HepG2 (cell line): ENCODE measurements around the gene CPEB3. TPM values are rescaled to one million over a fixed set of nuclear protein-coding genes. Genes with fewer than 3 reads are reported as not detected.

ENCODE experiments used
- BRCA1 ChIP-seq: sonication (generic); formaldehyde crosslinking; IDR thresholded peaks from 2 replicates; pipeline ENCODE4 v1.4.0; 2020; ENCODE audit warnings: missing genetic modification reagents
- HNF1B ChIP-seq: sonication (generic); formaldehyde crosslinking; IDR thresholded peaks from 2 replicates; pipeline ENCODE4 v1.5.1; 2020; ENCODE audit warnings: mild to moderate bottlenecking, moderate library complexity, missing genetic modification reagents
- JUNB ChIP-seq: sonication (generic); formaldehyde crosslinking; IDR thresholded peaks from 2 replicates; pipeline ENCODE4 v1.8.0; 2022; ENCODE audit warnings: missing genetic modification reagents, mild to moderate bottlenecking, borderline replicate concordance
- KDM6A ChIP-seq: IDR thresholded peaks from 2 replicates; pipeline ENCODE4 v1.6.1; 2016; ENCODE audit warnings: low read depth
- MAFF ChIP-seq: IDR thresholded peaks from 2 replicates; pipeline ENCODE4 v1.6.1; 2011; ENCODE audit warnings: low read depth, low read length, improper control_type of control experiment
- NCOA2 ChIP-seq: sonication (generic); formaldehyde crosslinking; IDR thresholded peaks from 2 replicates; pipeline ENCODE4 v1.8.0; 2022; ENCODE audit warnings: inconsistent platforms
- PHB2 ChIP-seq: fragments of 450-650 bp; IDR thresholded peaks from 2 replicates; pipeline ENCODE4 v1.6.1; 2018; ENCODE audit not compliant: partially characterized antibody
- PITX1 ChIP-seq: sonication (generic); formaldehyde crosslinking; IDR thresholded peaks from 2 replicates; pipeline ENCODE4 v1.5.1; 2020; ENCODE audit warnings: mild to moderate bottlenecking, missing genetic modification reagents
- RXRA ChIP-seq: sonication (generic); formaldehyde crosslinking; IDR thresholded peaks from 2 replicates; pipeline ENCODE4 v1.5.1; 2020; ENCODE audit warnings: missing genetic modification reagents
- SAP130 ChIP-seq: IDR thresholded peaks from 2 replicates; pipeline ENCODE4 v1.6.1; 2016; ENCODE audit warnings: low read depth
- TGIF2 ChIP-seq: IDR thresholded peaks from 2 replicates; pipeline ENCODE4 v1.6.1; 2016; ENCODE audit warnings: control low read depth, missing compliant biosample characterization
- YY1 ChIP-seq: IDR thresholded peaks from 2 replicates; pipeline ENCODE4 v1.6.1; 2011; ENCODE audit warnings: low read length, low read depth, moderate library complexity, mild to moderate bottlenecking; ENCODE audit not compliant: insufficient read depth, insufficient replicate concordance
- ZFP62 ChIP-seq: sonication (generic); formaldehyde crosslinking; IDR thresholded peaks from 2 replicates; pipeline ENCODE4 v1.4.0; 2020; ENCODE audit warnings: missing genetic modification reagents
- ZNF232 ChIP-seq: sonication (generic); formaldehyde crosslinking; IDR thresholded peaks from 2 replicates; pipeline ENCODE4 v1.4.0; 2020; ENCODE audit warnings: missing genetic modification reagents, borderline replicate concordance
- ZNF280B ChIP-seq: sonication (generic); formaldehyde crosslinking; IDR thresholded peaks from 2 replicates; pipeline ENCODE4 v1.5.0; 2020; ENCODE audit warnings: missing genetic modification reagents, mild to moderate bottlenecking, borderline replicate concordance
- ZNF549 ChIP-seq: sonication (generic); formaldehyde crosslinking; IDR thresholded peaks from 2 replicates; pipeline ENCODE4 v1.5.0; 2020; ENCODE audit warnings: missing genetic modification reagents
- ZNF598 ChIP-seq: sonication (generic); formaldehyde crosslinking; IDR thresholded peaks from 2 replicates; pipeline ENCODE4 v1.5.1; 2020; ENCODE audit warnings: mild to moderate bottlenecking, missing genetic modification reagents, borderline replicate concordance
- ZNF605 ChIP-seq: sonication (generic); formaldehyde crosslinking; IDR thresholded peaks from 2 replicates; pipeline ENCODE4 v1.8.0; 2022; ENCODE audit warnings: mild to moderate bottlenecking, missing genetic modification reagents
- ZNF781 ChIP-seq: sonication (generic); formaldehyde crosslinking; IDR thresholded peaks from 2 replicates; pipeline ENCODE4 v1.5.1; 2020; ENCODE audit warnings: borderline replicate concordance, mild to moderate bottlenecking, missing genetic modification reagents; ENCODE audit errors: not compliant biosample characterization
- ZNF891 ChIP-seq: sonication (generic); formaldehyde crosslinking; IDR thresholded peaks from 2 replicates; pipeline ENCODE4 v1.5.0; 2020; ENCODE audit warnings: mild to moderate bottlenecking, missing genetic modification reagents
- ZSCAN31 ChIP-seq: sonication (generic); formaldehyde crosslinking; IDR thresholded peaks from 2 replicates; pipeline ENCODE4 v1.5.0; 2020; ENCODE audit warnings: low read depth, mild to moderate bottlenecking, missing genetic modification reagents
- polyA plus RNA-seq, 8 experiments: library from polyadenylated mRNA; depleted of rRNA in 3 of 8; stranded (reverse) in 7 of 8; unstranded in 1 of 8; fragments of >200 nt; fragmentation: Illumina TruSeq in 4 of 8; extraction: Trizol in 4 of 8; gene quantifications; 2 replicates each; pipeline versions ENCODE4 v1.2.1 to v1.2.3, GENCODE V29; 2011 to 2016; ENCODE audit warnings: low read depth in 4 of 8, missing spikeins in 1 of 8, mixed read lengths in 1 of 8; ENCODE audit not compliant: insufficient read depth in 1 of 8
- total RNA-seq, 5 experiments: library from RNA; depleted of rRNA; stranded (reverse); fragments of >200 nt; fragmentation: Illumina TruSeq; extraction: Trizol; gene quantifications; 2 replicates each; pipeline ENCODE4 v1.2.3, GENCODE V29; 2016; ENCODE audit warnings: low read depth in 1 of 5
- TF ChIP-seq, protein P1 (sequence below): sonication (generic); formaldehyde crosslinking; IDR thresholded peaks from 2 replicates; pipeline ENCODE4 v1.5.0; 2020; ENCODE audit warnings: mild to moderate bottlenecking, missing genetic modification reagents
- TF ChIP-seq, protein P2 (sequence below): sonication (generic); formaldehyde crosslinking; IDR thresholded peaks from 2 replicates; pipeline ENCODE4 v1.5.0; 2020; ENCODE audit warnings: mild to moderate bottlenecking, missing genetic modification reagents

The CPEB3 gene
- total and polyA plus RNA-seq, 2 of the 13 experiments (the other 11 are each of a cell fraction or from before 2014, with no cell fraction given) = 0.66 to 0.70 TPM

DNA sequence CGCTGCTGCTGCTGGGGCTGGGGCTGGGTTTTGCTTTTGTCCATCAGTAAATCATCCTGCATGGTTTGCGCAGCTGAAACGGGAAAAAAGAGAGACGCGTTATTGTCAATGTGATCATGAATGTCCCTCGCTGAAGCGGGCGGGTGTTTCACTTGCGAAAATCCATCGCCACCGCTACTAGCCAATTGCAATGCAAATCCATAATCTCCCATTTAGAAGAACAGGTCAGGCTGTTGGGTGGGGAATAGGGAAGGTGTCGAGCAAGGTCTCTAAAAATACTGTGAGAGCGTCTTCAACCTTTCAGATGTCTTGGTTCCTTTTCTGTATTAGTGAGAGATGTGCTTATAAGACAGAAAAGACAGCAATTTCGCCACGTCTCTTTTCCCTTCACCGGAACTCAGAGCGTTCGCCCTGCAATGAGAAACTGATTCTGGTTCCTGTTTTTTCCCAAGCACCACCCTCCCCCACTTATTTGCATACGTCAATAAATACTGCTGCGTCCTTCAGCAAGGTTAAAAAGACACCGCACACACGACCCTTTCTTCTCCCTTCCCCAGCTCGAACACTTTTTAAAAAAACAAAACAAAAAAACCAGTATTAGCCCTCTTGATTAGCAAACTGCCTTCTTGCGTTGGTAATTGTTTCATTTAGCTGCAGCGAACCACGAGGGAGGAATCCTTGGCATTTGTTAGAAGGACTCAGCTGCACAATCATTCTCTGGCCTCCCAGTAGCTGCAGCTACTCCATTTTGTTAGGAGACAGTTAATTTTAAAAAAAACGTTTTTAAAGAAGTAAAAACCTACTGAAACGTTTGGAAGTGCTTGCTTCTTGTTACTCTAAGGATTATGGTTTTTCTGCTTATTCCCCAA is 50.4 kb downstream of the CPEB3 start (continued):
- TF ChIP-seq YY1 = peak; percentile 46
- no peak for TF ChIP-seq BRCA1 (CRISPR knock-in tag)
- TF ChIP-seq MAFF = peak; percentile 3; the same call in 1 of the 2 replicates
- no peak for TF ChIP-seq ZNF781
- TF ChIP-seq ZNF598 (CRISPR knock-in tag) = no peak
- no peak for TF ChIP-seq PHB2
- TF ChIP-seq ZNF891 = no peak
- no peak for TF ChIP-seq ZNF232 (CRISPR knock-in tag)
- no peak for TF ChIP-seq ZNF280B
- no peak for TF ChIP-seq KDM6A (CRISPR knock-in tag)
- no peak for TF ChIP-seq JUNB (CRISPR knock-in tag)
- TF ChIP-seq PITX1 (CRISPR knock-in tag) = no peak; the same call in 1 of the 2 replicates
- no peak for TF ChIP-seq RXRA (CRISPR knock-in tag)
- TF ChIP-seq ZNF605 = 0 out of 2 replicates have a peak, but pooled peaks have one; percentile 35
- TF ChIP-seq ZSCAN31 (CRISPR knock-in tag) = 0 out of 2 replicates have a peak, but pooled peaks have one; percentile 1
- TF ChIP-seq, protein P1, sequence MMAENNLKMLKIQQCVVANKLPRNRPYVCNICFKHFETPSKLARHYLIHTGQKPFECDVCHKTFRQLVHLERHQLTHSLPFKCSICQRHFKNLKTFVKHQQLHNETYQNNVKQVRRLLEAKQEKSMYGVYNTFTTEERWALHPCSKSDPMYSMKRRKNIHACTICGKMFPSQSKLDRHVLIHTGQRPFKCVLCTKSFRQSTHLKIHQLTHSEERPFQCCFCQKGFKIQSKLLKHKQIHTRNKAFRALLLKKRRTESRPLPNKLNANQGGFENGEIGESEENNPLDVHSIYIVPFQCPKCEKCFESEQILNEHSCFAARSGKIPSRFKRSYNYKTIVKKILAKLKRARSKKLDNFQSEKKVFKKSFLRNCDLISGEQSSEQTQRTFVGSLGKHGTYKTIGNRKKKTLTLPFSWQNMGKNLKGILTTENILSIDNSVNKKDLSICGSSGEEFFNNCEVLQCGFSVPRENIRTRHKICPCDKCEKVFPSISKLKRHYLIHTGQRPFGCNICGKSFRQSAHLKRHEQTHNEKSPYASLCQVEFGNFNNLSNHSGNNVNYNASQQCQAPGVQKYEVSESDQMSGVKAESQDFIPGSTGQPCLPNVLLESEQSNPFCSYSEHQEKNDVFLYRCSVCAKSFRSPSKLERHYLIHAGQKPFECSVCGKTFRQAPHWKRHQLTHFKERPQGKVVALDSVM (CRISPR knock-in tag) = no peak
- no peak for TF ChIP-seq NCOA2 (CRISPR knock-in tag)
- no peak for TF ChIP-seq HNF1B (CRISPR knock-in tag)
- TF ChIP-seq, protein P2, sequence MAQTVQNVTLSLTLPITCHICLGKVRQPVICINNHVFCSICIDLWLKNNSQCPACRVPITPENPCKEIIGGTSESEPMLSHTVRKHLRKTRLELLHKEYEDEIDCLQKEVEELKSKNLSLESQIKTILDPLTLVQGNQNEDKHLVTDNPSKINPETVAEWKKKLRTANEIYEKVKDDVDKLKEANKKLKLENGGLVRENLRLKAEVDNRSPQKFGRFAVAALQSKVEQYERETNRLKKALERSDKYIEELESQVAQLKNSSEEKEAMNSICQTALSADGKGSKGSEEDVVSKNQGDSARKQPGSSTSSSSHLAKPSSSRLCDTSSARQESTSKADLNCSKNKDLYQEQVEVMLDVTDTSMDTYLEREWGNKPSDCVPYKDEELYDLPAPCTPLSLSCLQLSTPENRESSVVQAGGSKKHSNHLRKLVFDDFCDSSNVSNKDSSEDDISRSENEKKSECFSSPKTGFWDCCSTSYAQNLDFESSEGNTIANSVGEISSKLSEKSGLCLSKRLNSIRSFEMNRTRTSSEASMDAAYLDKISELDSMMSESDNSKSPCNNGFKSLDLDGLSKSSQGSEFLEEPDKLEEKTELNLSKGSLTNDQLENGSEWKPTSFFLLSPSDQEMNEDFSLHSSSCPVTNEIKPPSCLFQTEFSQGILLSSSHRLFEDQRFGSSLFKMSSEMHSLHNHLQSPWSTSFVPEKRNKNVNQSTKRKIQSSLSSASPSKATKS = 0 out of 2 replicates have a peak, but pooled peaks have one; percentile 49
- peak; percentile 74 for TF ChIP-seq SAP130 (CRISPR knock-in tag)
- no peak for TF ChIP-seq ZFP62 (CRISPR knock-in tag)
- TF ChIP-seq TGIF2 (CRISPR knock-in tag) = 0 out of 2 replicates have a peak, but pooled peaks have one; percentile 34
- TF ChIP-seq ZNF549 (CRISPR knock-in tag) = no peak
